ENCODE measurements around the gene CHRNB1.

GRCh38 chr17:7465597-7466275 lies 20.9 kb downstream of the CHRNB1 start:
- TF ChIP-seq ZNF274 (IDR thresholded peaks at IDR 0.05; ENCODE audit: low read length), result no peak
- TF ChIP-seq ZNF274 (tag by site-specific recombination; IDR thresholded peaks at IDR 0.05; ENCODE audit: borderline replicate concordance), result no peak
- TF ChIP-seq CTCF (tag by site-specific recombination; IDR thresholded peaks at IDR 0.05), result no peak
- no peak for TF ChIP-seq SP2 (tag by site-specific recombination; IDR thresholded peaks at IDR 0.05)
- TF ChIP-seq ZBTB26 (tag by site-specific recombination; optimal IDR thresholded peaks at IDR 0.05), result no peak
- TF ChIP-seq YY1 (tag by site-specific recombination; IDR thresholded peaks at IDR 0.05), result no peak
- no peak for TF ChIP-seq ZNF138 (tag by site-specific recombination; IDR thresholded peaks at IDR 0.05; ENCODE audit: borderline replicate concordance)
- no peak for TF ChIP-seq ZBTB17 (tag by site-specific recombination; IDR thresholded peaks at IDR 0.05)
- TF ChIP-seq ZBTB7A (tag by site-specific recombination; IDR thresholded peaks at IDR 0.05; ENCODE audit: low read depth), result no peak
- no peak for TF ChIP-seq ZNF792 (tag by site-specific recombination; IDR thresholded peaks at IDR 0.05)
- TF ChIP-seq PATZ1 (tag by site-specific recombination; IDR thresholded peaks at IDR 0.05), result no peak
